LNCaP clone FGC (cell line): ENCODE measurements around the gene ACOX3.

Source experiments
- DNase-seq: peaks from one replicate; pipeline ENCODE4 v3.0.0-alpha.2; 2011; ENCODE audit warnings: low read depth
- H3K4me3 ChIP-seq: 2 replicates; pipeline ENCODE4 v1.5.1; 2011; ENCODE audit warnings: mild to moderate bottlenecking, low read depth, low read length, control low read depth
- TF ChIP-seq, protein P1 (sequence below): IDR thresholded peaks from 2 replicates; pipeline ENCODE4 v1.5.1; 2012; ENCODE audit warnings: mild to moderate bottlenecking; ENCODE audit not compliant: control insufficient read depth, insufficient read depth; ENCODE audit errors: extremely low read depth

The ACOX3 gene

DNA sequence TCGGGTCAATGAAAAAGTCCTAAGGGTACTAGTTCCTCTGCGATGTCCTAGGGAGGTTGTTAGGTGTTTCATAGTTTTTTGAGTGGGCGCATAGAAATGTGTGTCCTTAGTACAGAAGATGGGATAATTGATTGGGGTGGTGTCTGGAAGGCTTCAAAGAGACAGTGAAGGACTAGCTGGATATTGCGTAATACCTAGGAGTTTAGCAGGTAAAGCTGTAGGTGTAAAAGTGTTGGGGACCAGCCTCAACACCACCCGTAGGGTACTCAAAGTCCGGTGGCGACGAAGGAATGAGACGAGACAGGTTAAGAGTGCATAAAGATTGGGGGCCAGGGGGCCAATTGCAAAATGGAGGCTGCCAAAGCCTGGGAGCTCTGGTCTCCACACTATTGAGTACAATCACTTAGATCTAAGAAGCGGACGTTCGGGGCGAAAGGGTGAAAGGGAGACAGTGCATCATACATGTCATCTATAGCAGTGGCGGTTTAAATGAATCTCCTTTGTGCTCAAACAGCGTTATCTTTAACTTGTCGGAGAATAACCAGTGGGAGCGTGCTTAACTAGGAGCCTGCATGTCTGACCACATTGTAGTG, 1.1 kb upstream of the ACOX3 start:
- TF ChIP-seq, protein P1, sequence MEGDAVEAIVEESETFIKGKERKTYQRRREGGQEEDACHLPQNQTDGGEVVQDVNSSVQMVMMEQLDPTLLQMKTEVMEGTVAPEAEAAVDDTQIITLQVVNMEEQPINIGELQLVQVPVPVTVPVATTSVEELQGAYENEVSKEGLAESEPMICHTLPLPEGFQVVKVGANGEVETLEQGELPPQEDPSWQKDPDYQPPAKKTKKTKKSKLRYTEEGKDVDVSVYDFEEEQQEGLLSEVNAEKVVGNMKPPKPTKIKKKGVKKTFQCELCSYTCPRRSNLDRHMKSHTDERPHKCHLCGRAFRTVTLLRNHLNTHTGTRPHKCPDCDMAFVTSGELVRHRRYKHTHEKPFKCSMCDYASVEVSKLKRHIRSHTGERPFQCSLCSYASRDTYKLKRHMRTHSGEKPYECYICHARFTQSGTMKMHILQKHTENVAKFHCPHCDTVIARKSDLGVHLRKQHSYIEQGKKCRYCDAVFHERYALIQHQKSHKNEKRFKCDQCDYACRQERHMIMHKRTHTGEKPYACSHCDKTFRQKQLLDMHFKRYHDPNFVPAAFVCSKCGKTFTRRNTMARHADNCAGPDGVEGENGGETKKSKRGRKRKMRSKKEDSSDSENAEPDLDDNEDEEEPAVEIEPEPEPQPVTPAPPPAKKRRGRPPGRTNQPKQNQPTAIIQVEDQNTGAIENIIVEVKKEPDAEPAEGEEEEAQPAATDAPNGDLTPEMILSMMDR: no peak
- peak overlapping the region; percentile 97 for H3K4me3 ChIP-seq
- no peak for DNase-seq

GRCh38 chr4:8439914-8440491, 520 bp downstream of the ACOX3 start:
- DNase-seq: no peak
- TF ChIP-seq, protein P1: no peak
- H3K4me3 ChIP-seq: peak overlapping the region; percentile 97

DNA sequence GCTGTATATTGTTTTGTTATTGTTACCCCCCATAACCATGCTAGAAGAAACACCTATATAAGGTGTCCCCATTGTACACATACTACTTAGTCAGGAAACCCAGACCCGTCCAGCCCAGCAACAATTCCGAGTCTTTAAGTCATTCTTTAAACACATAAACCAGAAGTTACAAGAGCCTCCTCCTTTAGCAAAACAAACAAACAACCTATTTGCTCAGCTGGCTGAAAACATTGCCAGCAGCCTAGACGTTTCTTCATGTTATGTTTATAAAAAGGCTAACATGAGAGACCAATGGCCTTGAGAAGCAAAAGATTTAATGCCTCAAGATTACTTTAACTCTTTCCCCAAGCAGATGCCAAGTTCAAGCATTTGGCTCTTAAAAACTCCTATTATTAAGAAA, 1.4 kb downstream of the ACOX3 start:
- peak; percentile 95 for DNase-seq
- peak overlapping the region; percentile 97 for H3K4me3 ChIP-seq
- TF ChIP-seq, protein P1: no peak

DNA sequence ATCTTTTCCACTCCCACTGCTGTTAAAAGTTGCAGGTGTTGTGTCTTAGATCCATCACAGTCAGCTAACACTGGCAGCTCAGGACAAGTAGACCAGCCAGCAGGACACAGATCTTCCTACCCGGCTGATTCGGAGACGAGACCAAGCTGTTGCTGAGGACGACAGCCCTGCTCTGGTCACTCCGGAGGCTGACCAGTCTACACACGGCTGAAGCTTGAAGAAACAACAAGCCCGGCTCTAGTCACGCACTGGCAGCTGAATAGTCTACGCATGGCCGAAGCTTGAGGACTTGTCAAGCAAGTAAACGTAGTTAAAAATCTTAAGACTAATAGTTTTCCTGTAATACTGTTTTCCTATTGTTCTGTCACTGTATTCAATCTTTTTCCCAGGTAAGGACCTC, 1.8 kb downstream of the ACOX3 start:
- TF ChIP-seq, protein P1: no peak
- H3K4me3 ChIP-seq: peak overlapping the region; percentile 97
- DNase-seq: no peak

DNA sequence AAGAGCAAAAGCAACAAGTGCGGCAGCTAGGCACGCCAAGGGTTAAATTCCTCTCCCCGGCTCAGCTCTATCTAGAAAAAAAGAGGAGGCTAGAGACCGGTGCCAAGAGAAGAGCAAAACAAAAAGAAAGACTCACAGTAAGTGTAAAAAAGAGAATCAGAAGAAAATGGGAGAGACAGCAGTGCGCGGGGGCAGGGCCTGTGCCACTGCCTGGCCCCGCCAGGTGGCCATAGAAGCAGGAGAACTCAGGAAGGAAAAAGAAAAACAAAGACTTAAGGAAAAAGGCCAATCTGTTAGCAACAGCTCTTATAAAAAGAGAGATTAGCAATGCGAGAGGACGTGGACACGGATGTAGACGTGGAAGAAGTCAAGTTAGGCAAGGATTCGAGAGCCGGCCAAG, 3.2 kb downstream of the ACOX3 start:
- TF ChIP-seq, protein P1: 0 out of 2 replicates have a peak, but pooled peaks have one; percentile 3
- H3K4me3 ChIP-seq: peak overlapping the region; percentile 16; the same call in 1 of the 2 replicates
- no peak for DNase-seq

DNA sequence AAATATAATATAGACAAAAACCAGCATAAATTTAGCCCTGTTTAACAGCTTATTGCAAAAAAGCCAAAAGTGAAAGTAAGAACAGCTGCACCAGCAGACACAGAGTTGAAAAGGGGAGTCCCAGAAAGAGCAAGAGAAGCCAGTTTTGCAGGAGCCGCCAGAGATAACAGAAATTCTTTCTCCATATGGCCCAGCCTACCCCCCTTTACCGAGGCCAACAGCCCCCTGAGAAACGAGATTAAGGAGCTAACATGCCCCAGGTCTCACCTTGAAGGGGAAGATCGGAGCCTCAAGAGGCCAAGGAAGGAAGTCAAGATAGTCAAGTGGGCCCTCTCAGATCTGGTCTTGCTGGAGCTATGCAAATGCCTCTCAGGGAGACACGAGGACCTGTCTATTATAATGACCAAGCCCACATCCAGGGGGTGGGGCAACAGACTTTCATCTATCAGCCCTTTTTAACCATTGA, 4.8 kb downstream of the ACOX3 start:
- peak overlapping the region; percentile 26; the same call in 1 of the 2 replicates for H3K4me3 ChIP-seq

More for the DNA sequence above, 4.8 kb downstream of the ACOX3 start:
- no peak for DNase-seq
- TF ChIP-seq, protein P1: no peak
